Transverse colon (tissue), 4 donors: ENCODE data around the gene GPATCH1. TPM values are rescaled to one million over a fixed set of nuclear protein-coding genes. Genes with fewer than 3 reads are reported as not detected.

Source experiments
- DNase-seq: peaks from one replicate; pipeline ENCODE4 v3.0.0-alpha.2; 2019
- H3K27ac ChIP-seq, 4 donors: fragments of 200-600 bp; sonication (generic); 2 replicates each; pipeline ENCODE4 v1.5.1; 2016 to 2018; ENCODE audit warnings: inconsistent platforms in 4 of 4
- H3K27me3 ChIP-seq: fragments of 200-600 bp; sonication (generic); 2 replicates; pipeline ENCODE4 v1.5.1; 2017; ENCODE audit warnings: inconsistent platforms
- H3K36me3 ChIP-seq, 4 donors: fragments of 200-600 bp; sonication (generic); 2 replicates each; pipeline ENCODE4 v1.5.1; 2017 to 2019; ENCODE audit warnings: inconsistent platforms in 4 of 4
- H3K4me1 ChIP-seq, 4 donors: fragments of 200-600 bp; sonication (generic); 2 replicates each; pipeline ENCODE4 v1.5.1; 2017 to 2020; ENCODE audit warnings: inconsistent platforms in 4 of 4
- H3K4me3 ChIP-seq, 4 donors: fragments of 200-600 bp; sonication (generic); 1 replicate in 1 of 4; 2 replicates in 3 of 4; pipeline versions ENCODE4 v1.5.1 to v1.6.1; 2017 to 2019; ENCODE audit warnings: inconsistent platforms in 4 of 4
- H3K9me3 ChIP-seq, 2 donors: fragments of 200-600 bp; sonication (generic); 2 replicates each; pipeline ENCODE4 v1.5.1; 2017 to 2019; ENCODE audit warnings: inconsistent platforms in 2 of 2
- EP300 ChIP-seq: sonication (generic); formaldehyde crosslinking; IDR thresholded peaks from one replicate; pipeline ENCODE4 v1.6.1; 2017; ENCODE audit warnings: antibody characterized with exemption, low read depth
- POLR2A ChIP-seq: fragments of 450-650 bp; IDR thresholded peaks from one replicate; pipeline ENCODE4 v1.6.1; 2016; ENCODE audit warnings: antibody characterized with exemption, mild to moderate bottlenecking, moderate library complexity
- POLR2AphosphoS5 ChIP-seq, 3 donors: sonication (generic); formaldehyde crosslinking; IDR thresholded peaks; one replicate each; pipeline ENCODE4 v1.6.1; 2016; ENCODE audit warnings: antibody characterized with exemption in 3 of 3
- WGBS, 2 donors: methylation state at CpG; one replicate each; pipeline ENCODE4 v1.1.5; 2018; ENCODE audit warnings: low coverage in 1 of 2; 5-methylcytosine and 5-hydroxymethylcytosine counted together
- in situ Hi-C, 4 donors: fragments of 200-750 bp; cut with MboI; loops; one replicate each; pipeline versions ENCODE4 v1.15.0 to v1.15.1; 2017; ENCODE audit warnings: low sequenced_read_pairs in 3 of 4, low pct_ligation_motif_present in 1 of 4, low pct_unique_long_range_greater_than_20kb in 1 of 4
- intact Hi-C: fragments of 100-400 bp; cut with DNase I; formaldehyde crosslinking; loops from one replicate; pipeline ENCODE4 v1.15.1; 2023; ENCODE audit warnings: low total_unique reads
- total RNA-seq, 4 donors: library from RNA; depleted of rRNA; stranded (reverse); fragments of >200 nt; gene quantifications; one replicate each; pipeline ENCODE4 v1.1.0, GENCODE V29; 2016
- TF ChIP-seq, protein P1 (sequence below), 5 experiments: fragments of 200-600 bp in 3 of 5; fragments of 450-650 bp in 2 of 5; sonication (generic) in 3 of 5; IDR thresholded peaks; 1 replicate in 2 of 5; 2 replicates in 3 of 5; pipeline ENCODE4 v1.5.1; 2016 to 2017; ENCODE audit warnings: antibody characterized with exemption in 5 of 5, inconsistent platforms in 3 of 5, mild to moderate bottlenecking in 2 of 5, moderate library complexity in 1 of 5

Gene GPATCH1
- total RNA-seq, 4 donors from 2014 or later: 9.1 to 16.8 (median 14.8) TPM

DNA sequence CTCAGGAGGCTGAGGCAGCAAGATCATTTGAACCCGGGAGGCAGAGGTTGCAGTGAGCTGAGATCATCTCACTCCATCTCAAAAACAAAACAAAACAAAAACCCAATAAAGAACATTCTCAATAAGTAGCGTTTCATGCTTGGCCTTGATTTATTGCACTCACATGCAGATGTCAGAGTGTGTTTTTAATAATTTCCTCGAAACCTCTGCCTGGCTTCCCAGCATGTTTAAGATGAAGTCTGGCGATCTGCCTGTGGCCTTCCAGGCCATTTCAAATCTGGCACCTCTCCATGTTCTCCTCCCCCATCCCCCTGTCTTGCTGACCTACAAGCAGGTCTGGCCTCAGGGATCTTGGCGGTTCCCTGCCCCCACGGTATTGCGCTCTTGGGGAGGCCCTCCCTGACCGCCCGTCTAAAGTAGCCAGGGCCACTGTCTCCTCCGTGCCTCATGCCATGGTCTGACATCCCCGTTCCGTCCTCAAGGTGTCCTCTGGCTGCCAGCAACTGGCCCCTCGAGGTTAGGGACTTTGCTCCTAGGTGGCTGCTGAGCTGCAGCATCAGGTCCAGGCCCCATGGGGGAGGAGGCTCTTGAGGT lies 52.6 kb downstream of the GPATCH1 start:
- TF ChIP-seq, protein P1, sequence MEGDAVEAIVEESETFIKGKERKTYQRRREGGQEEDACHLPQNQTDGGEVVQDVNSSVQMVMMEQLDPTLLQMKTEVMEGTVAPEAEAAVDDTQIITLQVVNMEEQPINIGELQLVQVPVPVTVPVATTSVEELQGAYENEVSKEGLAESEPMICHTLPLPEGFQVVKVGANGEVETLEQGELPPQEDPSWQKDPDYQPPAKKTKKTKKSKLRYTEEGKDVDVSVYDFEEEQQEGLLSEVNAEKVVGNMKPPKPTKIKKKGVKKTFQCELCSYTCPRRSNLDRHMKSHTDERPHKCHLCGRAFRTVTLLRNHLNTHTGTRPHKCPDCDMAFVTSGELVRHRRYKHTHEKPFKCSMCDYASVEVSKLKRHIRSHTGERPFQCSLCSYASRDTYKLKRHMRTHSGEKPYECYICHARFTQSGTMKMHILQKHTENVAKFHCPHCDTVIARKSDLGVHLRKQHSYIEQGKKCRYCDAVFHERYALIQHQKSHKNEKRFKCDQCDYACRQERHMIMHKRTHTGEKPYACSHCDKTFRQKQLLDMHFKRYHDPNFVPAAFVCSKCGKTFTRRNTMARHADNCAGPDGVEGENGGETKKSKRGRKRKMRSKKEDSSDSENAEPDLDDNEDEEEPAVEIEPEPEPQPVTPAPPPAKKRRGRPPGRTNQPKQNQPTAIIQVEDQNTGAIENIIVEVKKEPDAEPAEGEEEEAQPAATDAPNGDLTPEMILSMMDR (IDR thresholded peaks at IDR 0.05): no peak
- TF ChIP-seq POLR2AphosphoS5 (IDR thresholded peaks at IDR 0.05): no peak
- no peak for TF ChIP-seq EP300
- no peak for TF ChIP-seq POLR2A
- no peak for DNase-seq
- WGBS, 2 donors: 59 to 60% methylated on average over 13 of the region's 13 CpGs
- Histone ChIP-seq H3K9me3 (no peaks in the 10 kb centered on the region), H3K27me3 (peaks cover 23% of the 10 kb centered on the region), H3K27ac (no peak overlapping the region), H3K4me3 (no peak overlapping the region), H3K36me3 (peaks cover 0 to 18% (median 4%) of the 10 kb centered on the region in 4 donors), H3K4me1 (peaks cover 0 to 3% (median 0%) of the 10 kb centered on the region in 4 donors)
- intact Hi-C loops: no loop called here
- in situ Hi-C loops: no loop called here

DNA sequence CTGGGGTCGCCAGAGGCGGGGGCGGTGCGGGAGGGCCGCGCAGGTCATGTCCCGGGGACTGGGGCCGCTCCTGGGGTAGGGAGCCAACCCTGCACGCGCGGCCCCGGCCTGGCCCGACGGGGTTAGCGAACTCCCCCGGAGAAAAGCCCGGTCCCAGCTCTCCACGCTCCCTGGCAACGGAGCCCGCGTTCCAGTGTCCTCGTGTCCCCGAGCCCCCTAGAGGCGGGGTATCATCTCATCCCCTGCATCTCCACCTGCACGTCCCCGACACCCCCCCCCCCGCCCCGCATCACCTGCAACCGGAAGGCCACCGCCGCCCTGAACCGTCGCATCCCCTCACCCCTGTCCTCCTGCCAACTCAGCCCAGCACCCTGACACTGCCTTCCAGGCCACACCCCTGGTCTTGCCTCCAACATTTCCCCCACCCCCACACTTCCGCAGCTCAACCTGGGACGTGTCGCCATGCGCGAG lies 53.6 kb downstream of the GPATCH1 start:
- Histone ChIP-seq H3K27ac (no peak overlapping the region), H3K4me1 (peaks cover 0 to 3% (median 0%) of the 10 kb centered on the region in 4 donors), H3K4me3 (no peak overlapping the region), H3K9me3 (no peaks in the 10 kb centered on the region), H3K27me3 (peaks cover 23% of the 10 kb centered on the region), H3K36me3 (peaks cover 0 to 8% (median 0%) of the 10 kb centered on the region in 4 donors)
- in situ Hi-C loops (no loop called here), intact Hi-C loops (no loop called here)
- TF ChIP-seq POLR2AphosphoS5 (IDR thresholded peaks at IDR 0.05): no peak
- TF ChIP-seq POLR2A: no peak
- TF ChIP-seq, protein P1 (IDR thresholded peaks at IDR 0.05): no peak
- no peak for TF ChIP-seq EP300
- no peak for DNase-seq
- WGBS, 2 donors: 19% methylated on average over 38 of the region's 38 CpGs; no CpG with 5 or more reads in 1 of the 2 donors

DNA sequence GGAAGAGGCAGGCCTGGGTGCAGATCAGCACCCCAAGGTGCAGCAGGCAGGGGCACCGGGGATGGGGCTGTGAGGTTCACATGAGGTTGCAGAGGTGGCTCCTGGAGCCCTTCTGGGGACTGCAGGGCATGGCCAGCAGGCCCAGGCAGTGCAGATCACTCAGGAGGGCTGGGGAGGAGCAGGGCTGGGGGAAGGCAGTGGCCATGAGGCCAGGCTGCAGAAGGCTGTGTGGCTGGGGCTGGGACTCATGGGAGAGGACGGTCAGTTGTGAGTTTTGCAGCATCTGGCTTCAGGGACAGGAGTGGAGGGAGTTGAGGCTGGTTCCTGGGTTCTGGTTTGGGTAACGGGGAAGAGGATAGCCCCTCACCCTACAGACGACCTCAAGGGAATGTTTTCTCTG lies 58.2 kb downstream of the GPATCH1 start:
- DNase-seq: no peak
- Histone ChIP-seq H3K27me3 (peaks cover 18% of the 10 kb centered on the region), H3K9me3 (no peaks in the 10 kb centered on the region), H3K4me1 (peaks cover 0 to 8% (median 0%) of the 10 kb centered on the region in 4 donors), H3K27ac (no peak overlapping the region), H3K4me3 (no peak overlapping the region), H3K36me3 (no peaks in the 10 kb centered on the region)
- in situ Hi-C loops: no loop called here
- WGBS, 2 donors: 75 to 77% methylated on average over 2 to 4 of the region's 4 CpGs
- TF ChIP-seq POLR2AphosphoS5 (IDR thresholded peaks at IDR 0.05) (no peak), EP300 (no peak), POLR2A (no peak)
- TF ChIP-seq, protein P1 (IDR thresholded peaks at IDR 0.05): no peak
- intact Hi-C loops: no loop called here

DNA sequence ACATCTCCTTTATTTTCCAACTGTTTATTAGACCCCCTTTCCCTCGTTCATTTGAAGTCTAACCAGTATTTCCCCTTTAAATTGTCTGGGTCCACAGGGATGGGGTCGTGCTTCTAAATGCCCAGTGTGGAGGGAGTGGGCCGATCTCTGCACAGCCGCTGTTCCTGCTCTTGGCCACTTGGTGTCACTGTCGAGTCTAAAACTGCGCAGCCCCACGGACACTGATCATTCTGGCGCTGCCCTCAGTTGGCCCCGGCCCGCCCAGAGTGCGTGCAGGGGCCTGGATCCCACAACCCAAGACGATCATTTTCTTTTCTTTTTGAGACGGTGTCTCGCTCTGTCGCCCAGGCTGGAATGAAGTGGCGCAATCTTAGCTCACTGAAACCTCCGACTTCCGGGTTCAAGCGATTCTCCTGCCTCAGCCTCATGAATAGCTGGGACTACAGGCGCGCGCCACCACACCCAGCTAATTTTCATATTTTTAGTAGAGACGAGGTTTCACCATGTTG lies 63.0 kb downstream of the GPATCH1 start:
- H3K4me3 ChIP-seq: peak overlapping the region in 2 of 4 donors; percentile 19 to 41
- 0 to 20% methylated on average over 1 to 23 of the region's 23 CpGs for WGBS, 2 donors
- peaks cover 0 to 5% (median 0%) of the 10 kb centered on the region in 4 donors for H3K4me1 ChIP-seq
- TF ChIP-seq POLR2A (no peak), EP300 (no peak), POLR2AphosphoS5 (IDR thresholded peaks at IDR 0.05) (no peak)
- TF ChIP-seq, protein P1 (IDR thresholded peaks at IDR 0.05): peak; percentile 92 to 96 (median 96)
- in situ Hi-C loops: loop anchor here in 1 of 4 donors (5.0 kb wide), 1 partner anchor 38 kb away; no protein-coding TSS in a partner anchor
- no peaks in the 10 kb centered on the region for H3K9me3 ChIP-seq
- DNase-seq: peak; percentile 71
- H3K27me3 ChIP-seq: no peaks in the 10 kb centered on the region
- H3K27ac ChIP-seq: peak overlapping the region in 1 of 4 donors; percentile 57
- H3K36me3 ChIP-seq: no peaks in the 10 kb centered on the region
- intact Hi-C loops: loop anchor here (1.0 kb wide), 1 partner anchor 40 kb away; no protein-coding TSS in a partner anchor
